Natural killer cell (primary cell): ENCODE data around the gene NDE1. TPM values are rescaled to one million over a fixed set of nuclear protein-coding genes. Genes with fewer than 3 reads are reported as not detected.

Experiments
- ATAC-seq, 3 donors: fragments of 150-1000 bp in 2 of 3; fragments of 200-7000 bp in 1 of 3; cut with Tn5 transposase; 1 replicate in 1 of 3; 2 replicates in 2 of 3; pipeline ENCODE4 v1.10.0; 2021; ENCODE audit warnings: mild to moderate bottlenecking in 2 of 3, moderate library complexity in 2 of 3
- DNase-seq, 2 donors: peaks; one replicate each; pipeline versions ENCODE4 v3.0.0 to v3.0.0-alpha.2; 2013 to 2021; ENCODE audit warnings: mixed read lengths in 1 of 2
- H3K27ac ChIP-seq: one replicate; pipeline ENCODE4 v1.5.1; 2013; ENCODE audit warnings: mild to moderate bottlenecking, low read length
- H3K27me3 ChIP-seq: one replicate; pipeline ENCODE4 v1.6.1; 2013; ENCODE audit warnings: low read length; ENCODE audit not compliant: control insufficient read depth, insufficient read depth
- H3K36me3 ChIP-seq: one replicate; pipeline ENCODE4 v1.6.1; 2013; ENCODE audit warnings: low read length; ENCODE audit not compliant: control insufficient read depth, insufficient read depth
- H3K4me1 ChIP-seq: one replicate; pipeline ENCODE4 v1.6.1; 2013; ENCODE audit warnings: low read length; ENCODE audit not compliant: control insufficient read depth, insufficient read depth
- H3K4me3 ChIP-seq: one replicate; pipeline ENCODE4 v1.5.1; 2013; ENCODE audit warnings: low read length
- H3K9me3 ChIP-seq: one replicate; pipeline ENCODE4 v1.6.1; 2013; ENCODE audit warnings: low read length; ENCODE audit not compliant: control insufficient read depth, insufficient read depth
- H3K27ac Mint-ChIP-seq, 2 donors: one replicate each; pipeline ENCODE4 v1.8.0; 2022; ENCODE audit warnings: mild to moderate bottlenecking in 2 of 2, mixed read lengths in 2 of 2, moderate library complexity in 1 of 2
- H3K27me3 Mint-ChIP-seq, 2 donors: one replicate each; pipeline ENCODE4 v1.8.0; 2022; ENCODE audit warnings: low read depth in 2 of 2, mixed read lengths in 2 of 2
- H3K36me3 Mint-ChIP-seq: one replicate; pipeline ENCODE4 v1.8.0; 2022; ENCODE audit warnings: mixed read lengths
- H3K4me1 Mint-ChIP-seq, 2 donors: one replicate each; pipeline ENCODE4 v1.8.0; 2022; ENCODE audit warnings: mixed read lengths in 2 of 2
- H3K4me3 Mint-ChIP-seq: one replicate; pipeline ENCODE4 v1.8.0; 2022; ENCODE audit warnings: mild to moderate bottlenecking, moderate library complexity, mixed read lengths
- H3K9me3 Mint-ChIP-seq, 2 donors: one replicate each; pipeline ENCODE4 v1.8.0; 2022; ENCODE audit warnings: mixed read lengths in 2 of 2
- CTCF ChIP-seq: fragments of 200-600 bp; IDR thresholded peaks from one replicate; pipeline ENCODE4 v1.8.0; 2022; ENCODE audit warnings: antibody characterized with exemption
- WGBS: methylation state at CpG from one replicate; pipeline ENCODE4 v1.1.7; 2013; ENCODE audit warnings: missing lambda C conversion rate; ENCODE audit not compliant: insufficient coverage; 5-methylcytosine and 5-hydroxymethylcytosine counted together
- intact Hi-C: fragments of 100-400 bp; cut with micrococcal nuclease; formaldehyde crosslinking; loops from one replicate; pipeline ENCODE4 v1.14.2; 2022
- total RNA-seq, 4 donors: library from RNA; stranded (reverse); fragments of 120-200 nt in 1 of 4; gene quantifications; one replicate each; pipeline versions ENCODE4 v1.2.3 to v1.2.4, GENCODE V29; 2013 to 2022

The NDE1 gene
- total RNA-seq, 3 donors from 2014 or later (not counting 1 experiment from before 2014, with no cell fraction given), result 104 to 118 (median 114) TPM

GRCh38 chr16:15732416-15732815 lies 82.4 kb downstream of the NDE1 start:
- ATAC-seq, result no peak
- no peaks in the 10 kb centered on the region for H3K27me3 ChIP-seq
- intact Hi-C loops, result no loop called here

GRCh38 chr16:15735610-15736009 lies 85.6 kb downstream of the NDE1 start:
- Histone ChIP-seq H3K27me3 (no peaks in the 10 kb centered on the region), H3K36me3 (peaks cover 12% of the 10 kb centered on the region), H3K27ac (no peak overlapping the region), H3K9me3 (peaks cover under 1% of the 10 kb centered on the region), H3K4me3 (no peak overlapping the region), H3K4me1 (no peaks in the 10 kb centered on the region)
- Mint-ChIP-seq H3K27ac (no peak overlapping the region), H3K4me3 (no peak overlapping the region), H3K27me3 (no peaks in the 10 kb centered on the region), H3K9me3 (no peaks in the 10 kb centered on the region), H3K36me3 (no peaks in the 10 kb centered on the region), H3K4me1 (no peaks in the 10 kb centered on the region)
- no peak for ATAC-seq
- no peak for DNase-seq
- WGBS, result over 99% methylated on average over 3 of the region's 3 CpGs
- intact Hi-C loops, result no loop called here
- TF ChIP-seq CTCF, result no peak

More at GRCh38 chr16:15732416-15732815, 82.4 kb downstream of the NDE1 start:
- H3K4me1 Mint-ChIP-seq, result no peaks in the 10 kb centered on the region
- H3K36me3 ChIP-seq, result peaks cover 11% of the 10 kb centered on the region
- TF ChIP-seq CTCF, result no peak
- H3K4me3 ChIP-seq, result no peak overlapping the region
- H3K36me3 Mint-ChIP-seq, result no peaks in the 10 kb centered on the region
- H3K4me1 ChIP-seq, result no peaks in the 10 kb centered on the region
- no peaks in the 10 kb centered on the region for H3K9me3 ChIP-seq
- no peak overlapping the region for H3K4me3 Mint-ChIP-seq
- H3K27me3 Mint-ChIP-seq, result no peaks in the 10 kb centered on the region
- WGBS, result 97% methylated on average over 6 of the region's 6 CpGs
- DNase-seq, result no peak
- no peak overlapping the region for H3K27ac ChIP-seq
- peak overlapping the region in 1 of 2 donors; percentile 54 for H3K27ac Mint-ChIP-seq
- H3K9me3 Mint-ChIP-seq, result no peaks in the 10 kb centered on the region

GRCh38 chr16:15736529-15736928 lies 86.5 kb downstream of the NDE1 start:
- Histone ChIP-seq H3K36me3 (peaks cover 15% of the 10 kb centered on the region), H3K9me3 (peaks cover 6% of the 10 kb centered on the region), H3K4me1 (no peaks in the 10 kb centered on the region), H3K27me3 (no peaks in the 10 kb centered on the region), H3K4me3 (no peak overlapping the region), H3K27ac (no peak overlapping the region)
- no peak for ATAC-seq
- no peaks in the 10 kb centered on the region for H3K27me3 Mint-ChIP-seq
- no peaks in the 10 kb centered on the region for H3K4me1 Mint-ChIP-seq
- no peak for DNase-seq
- no peak overlapping the region for H3K4me3 Mint-ChIP-seq
- H3K9me3 Mint-ChIP-seq, result peaks cover 0 to 2% of the 10 kb centered on the region in 2 donors
- H3K27ac Mint-ChIP-seq, result no peak overlapping the region
- H3K36me3 Mint-ChIP-seq, result no peaks in the 10 kb centered on the region
- intact Hi-C loops, result no loop called here
- 96% methylated on average over 7 of the region's 7 CpGs for WGBS
- TF ChIP-seq CTCF, result no peak

GRCh38 chr16:15737140-15737644 lies 87.1 kb downstream of the NDE1 start:
- no peak for TF ChIP-seq CTCF
- no peaks in the 10 kb centered on the region for H3K27me3 ChIP-seq
- intact Hi-C loops, result no loop called here
- H3K9me3 Mint-ChIP-seq, result peaks cover 0 to 2% of the 10 kb centered on the region in 2 donors
- no peak overlapping the region for H3K4me3 ChIP-seq
- peaks cover 15% of the 10 kb centered on the region for H3K36me3 ChIP-seq
- H3K27ac Mint-ChIP-seq, result no peak overlapping the region
- ATAC-seq, result no peak
- H3K4me1 Mint-ChIP-seq, result no peaks in the 10 kb centered on the region
- H3K27ac ChIP-seq, result no peak overlapping the region
- H3K4me1 ChIP-seq, result no peaks in the 10 kb centered on the region
- no peaks in the 10 kb centered on the region for H3K27me3 Mint-ChIP-seq
- peaks cover 6% of the 10 kb centered on the region for H3K9me3 ChIP-seq
- H3K36me3 Mint-ChIP-seq, result no peaks in the 10 kb centered on the region
- H3K4me3 Mint-ChIP-seq, result no peak overlapping the region
- DNase-seq, result no peak
- 90% methylated on average over 18 of the region's 18 CpGs for WGBS
